PC-9 (cell line): Measurements from ENCODE around the gene TMEM30B. TPM values are rescaled to one million over a fixed set of nuclear protein-coding genes. Genes with fewer than 3 reads are reported as not detected.
A peak's percentile ranks its signal among the peaks of the same experiment; 100 is the strongest.

Experiments
- BruUV-seq: library from RNA; stranded (reverse); fragments of 400-500 nt; replicated peaks from 2 replicates; lab custom pipeline; 2021; lab: Mats Ljungman, UMichigan
- CTCF ChIA-PET: fragments of 300-600 bp; sonication (Branson Sonifier 250); formaldehyde crosslinking; loops from one replicate; lab custom pipeline; 2022; ENCODE audit warnings: antibody characterized with exemption; lab: Charles Lee
- POLR2A ChIA-PET: fragments of 300-600 bp; sonication (Branson Sonifier 250); formaldehyde crosslinking; loops from one replicate; lab custom pipeline; 2022; ENCODE audit warnings: antibody characterized with exemption; ENCODE audit not compliant: unreplicated experiment; lab: Charles Lee
- DNase-seq, 2 experiments: peaks; one replicate each; pipeline versions ENCODE4 v3.0.0 to v3.0.0-alpha.2; 2015 to 2022; ENCODE audit warnings: mixed read lengths in 1 of 2
- H2AFZ ChIP-seq: fragments of 200-600 bp; sonication (generic); 2 replicates; pipeline ENCODE4 v1.8.1; 2017; ENCODE audit warnings: antibody characterized with exemption
- H3F3A ChIP-seq: fragments of 200-600 bp; sonication (generic); 2 replicates; pipeline ENCODE4 v1.8.1; 2017; ENCODE audit warnings: antibody characterized with exemption, mild to moderate bottlenecking, low read depth; ENCODE audit not compliant: insufficient read depth
- H3K27ac ChIP-seq: fragments of 200-600 bp; sonication (generic); 2 replicates; pipeline ENCODE4 v1.6.1; 2016; ENCODE audit warnings: mixed run types
- H3K27me3 ChIP-seq: fragments of 200-600 bp; sonication (generic); 2 replicates; pipeline ENCODE4 v1.6.1; 2016; ENCODE audit warnings: low read depth, mixed run types; ENCODE audit not compliant: insufficient read depth
- H3K36me3 ChIP-seq: fragments of 200-600 bp; sonication (generic); 2 replicates; pipeline ENCODE4 v1.6.1; 2016; ENCODE audit warnings: low read depth, mixed run types
- H3K4me1 ChIP-seq: fragments of 200-600 bp; sonication (generic); replicated peaks from 2 replicates; pipeline ENCODE4 v1.6.1; 2016; ENCODE audit warnings: mixed run types; ENCODE audit not compliant: insufficient read depth
- H3K4me2 ChIP-seq: fragments of 200-600 bp; sonication (generic); 2 replicates; pipeline ENCODE4 v1.6.1; 2017; ENCODE audit warnings: mixed run types
- H3K4me3 ChIP-seq: fragments of 200-600 bp; sonication (generic); 2 replicates; pipeline ENCODE4 v1.6.1; 2016; ENCODE audit warnings: mixed run types
- H3K79me2 ChIP-seq: fragments of 200-600 bp; sonication (generic); 2 replicates; pipeline ENCODE4 v1.6.1; 2017; ENCODE audit warnings: low read depth, mixed run types
- H3K9me2 ChIP-seq: fragments of 200-600 bp; sonication (generic); 2 replicates; pipeline ENCODE4 v1.8.1; 2017; ENCODE audit warnings: mild to moderate bottlenecking; ENCODE audit not compliant: insufficient read depth
- H3K9me3 ChIP-seq: fragments of 200-600 bp; sonication (generic); 2 replicates; pipeline ENCODE4 v1.8.1; 2016; ENCODE audit warnings: low read depth; ENCODE audit not compliant: insufficient read depth
- H4K20me1 ChIP-seq: fragments of 200-600 bp; sonication (generic); 2 replicates; pipeline ENCODE4 v1.8.1; 2017; ENCODE audit not compliant: insufficient read depth
- EZH2 ChIP-seq: fragments of 200-600 bp; sonication (generic); IDR thresholded peaks from 2 replicates; pipeline ENCODE4 v1.8.0; 2017; ENCODE audit warnings: antibody characterized with exemption, low read depth
- intact Hi-C: fragments of 100-400 bp; cut with micrococcal nuclease; formaldehyde crosslinking; loops from one replicate; pipeline ENCODE4 v1.10.0; 2022; ENCODE audit not compliant: unreplicated experiment
- total RNA-seq: library from RNA; stranded (reverse); gene quantifications from 2 replicates; pipeline ENCODE4 v1.2.3, GENCODE V29; 2021
- TF ChIP-seq, protein P1 (sequence below): fragments of 200-600 bp; sonication (generic); conservative IDR thresholded peaks from 2 replicates; pipeline ENCODE4 v1.6.1; 2017; ENCODE audit warnings: mixed run types, antibody characterized with exemption, mild to moderate bottlenecking, moderate library complexity

Gene TMEM30B
- total RNA-seq, 1 experiment from 2014 or later: 19.6 TPM

GRCh38 chr14:61271552-61271951 is 9.6 kb downstream of the TMEM30B start:
- DNase-seq: no peak
- intact Hi-C loops: no loop called here
- POLR2A ChIA-PET: no interaction called here
- Histone ChIP-seq H3K79me2 (no peaks in the 10 kb centered on the region), H3K9me2 (no peaks in the 10 kb centered on the region), H3K4me1 (no peaks in the 10 kb centered on the region), H2AFZ (no peak overlapping the region), H3K27ac (no peak overlapping the region), H3K9me3 (no peaks in the 10 kb centered on the region), H3F3A (no peaks in the 10 kb centered on the region; the same call in 1 of the 2 replicates), H3K36me3 (no peaks in the 10 kb centered on the region), H3K4me3 (no peak overlapping the region), H3K4me2 (no peak overlapping the region), H4K20me1 (no peaks in the 10 kb centered on the region), H3K27me3 (no peaks in the 10 kb centered on the region)
- TF ChIP-seq, protein P1, sequence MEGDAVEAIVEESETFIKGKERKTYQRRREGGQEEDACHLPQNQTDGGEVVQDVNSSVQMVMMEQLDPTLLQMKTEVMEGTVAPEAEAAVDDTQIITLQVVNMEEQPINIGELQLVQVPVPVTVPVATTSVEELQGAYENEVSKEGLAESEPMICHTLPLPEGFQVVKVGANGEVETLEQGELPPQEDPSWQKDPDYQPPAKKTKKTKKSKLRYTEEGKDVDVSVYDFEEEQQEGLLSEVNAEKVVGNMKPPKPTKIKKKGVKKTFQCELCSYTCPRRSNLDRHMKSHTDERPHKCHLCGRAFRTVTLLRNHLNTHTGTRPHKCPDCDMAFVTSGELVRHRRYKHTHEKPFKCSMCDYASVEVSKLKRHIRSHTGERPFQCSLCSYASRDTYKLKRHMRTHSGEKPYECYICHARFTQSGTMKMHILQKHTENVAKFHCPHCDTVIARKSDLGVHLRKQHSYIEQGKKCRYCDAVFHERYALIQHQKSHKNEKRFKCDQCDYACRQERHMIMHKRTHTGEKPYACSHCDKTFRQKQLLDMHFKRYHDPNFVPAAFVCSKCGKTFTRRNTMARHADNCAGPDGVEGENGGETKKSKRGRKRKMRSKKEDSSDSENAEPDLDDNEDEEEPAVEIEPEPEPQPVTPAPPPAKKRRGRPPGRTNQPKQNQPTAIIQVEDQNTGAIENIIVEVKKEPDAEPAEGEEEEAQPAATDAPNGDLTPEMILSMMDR: no peak
- TF ChIP-seq EZH2: no peak
- BruUV-seq: no TSS peak
- CTCF ChIA-PET: no interaction called here

- H4K20me1 ChIP-seq: no peaks in the 10 kb centered on the region
- POLR2A ChIA-PET: interaction anchor here (0.6 kb wide), 1 partner anchor 19 kb away, joined by 6 read pairs; no protein-coding TSS in a partner anchor
- no TSS peak for BruUV-seq
- TF ChIP-seq, protein P1: no peak
- no peak for TF ChIP-seq EZH2
- H3K27ac ChIP-seq: no peak overlapping the region
- no peak for DNase-seq
- H3K9me3 ChIP-seq: no peaks in the 10 kb centered on the region
- H3K4me3 ChIP-seq: no peak overlapping the region
- CTCF ChIA-PET: no interaction called here
- H3K27me3 ChIP-seq: no peaks in the 10 kb centered on the region
- H3K9me2 ChIP-seq: no peaks in the 10 kb centered on the region
- H2AFZ ChIP-seq: no peak overlapping the region
- no peaks in the 10 kb centered on the region for H3K79me2 ChIP-seq
- H3K36me3 ChIP-seq: no peaks in the 10 kb centered on the region
- no peak overlapping the region for H3K4me2 ChIP-seq
- intact Hi-C loops: no loop called here
- no peaks in the 10 kb centered on the region; the same call in 1 of the 2 replicates for H3F3A ChIP-seq
- H3K4me1 ChIP-seq: no peaks in the 10 kb centered on the region
These were observed 10.4 kb downstream of the TMEM30B start for GRCh38 chr14:61270714-61271113.

GRCh38 chr14:61269321-61270083 is 11.6 kb downstream of the TMEM30B start:
- Histone ChIP-seq H3K36me3 (no peaks in the 10 kb centered on the region), H3K27ac (no peak overlapping the region), H3K9me2 (no peaks in the 10 kb centered on the region), H2AFZ (peak overlapping the region; percentile 90), H3K79me2 (no peaks in the 10 kb centered on the region), H3K9me3 (no peaks in the 10 kb centered on the region), H3F3A (peaks cover 2% of the 10 kb centered on the region; the same call in 1 of the 2 replicates), H3K4me1 (no peaks in the 10 kb centered on the region), H3K4me3 (peak overlapping the region; percentile 58), H3K4me2 (peak overlapping the region; percentile 85), H3K27me3 (no peaks in the 10 kb centered on the region), H4K20me1 (no peaks in the 10 kb centered on the region)
- no TSS peak for BruUV-seq
- ChIA-PET CTCF (interaction anchor here (0.6 to 1.1 kb wide), 6 partner anchors 10 to 564 kb away, joined by 3 to 9 read pairs (median 4); no protein-coding TSS in a partner anchor), POLR2A (interaction anchor here (0.6 kb wide), 1 partner anchor 270 kb away, joined by 6 read pairs; no protein-coding TSS in a partner anchor)
- DNase-seq: peak; percentile 71 to 80
- intact Hi-C loops: loop anchor here (1.0 to 5.0 kb wide), 5 partner anchors 17 to 894 kb away; no protein-coding TSS in a partner anchor
- TF ChIP-seq, protein P1: peak; percentile 92
- no peak for TF ChIP-seq EZH2
